Mammary epithelial cell (primary cell): ENCODE data around the gene TRIM47.

Experiments used
- EZH2 ChIP-seq: IDR thresholded peaks from 2 replicates; pipeline ENCODE4 v1.6.1; 2012; ENCODE audit warnings: low read length, inconsistent platforms, borderline replicate concordance
- TF ChIP-seq, protein P1 (sequence below), 2 donors: IDR thresholded peaks in 1 of 2; conservative IDR thresholded peaks in 1 of 2; 2 replicates each; pipeline ENCODE4 v1.5.1; 2011 to 2012; ENCODE audit warnings: inconsistent platforms in 2 of 2, low read length in 2 of 2, mild to moderate bottlenecking in 2 of 2, control low read depth in 1 of 2, low read depth in 1 of 2; ENCODE audit not compliant: insufficient read depth in 1 of 2; ENCODE audit errors: extremely low read depth in 1 of 2

DNA sequence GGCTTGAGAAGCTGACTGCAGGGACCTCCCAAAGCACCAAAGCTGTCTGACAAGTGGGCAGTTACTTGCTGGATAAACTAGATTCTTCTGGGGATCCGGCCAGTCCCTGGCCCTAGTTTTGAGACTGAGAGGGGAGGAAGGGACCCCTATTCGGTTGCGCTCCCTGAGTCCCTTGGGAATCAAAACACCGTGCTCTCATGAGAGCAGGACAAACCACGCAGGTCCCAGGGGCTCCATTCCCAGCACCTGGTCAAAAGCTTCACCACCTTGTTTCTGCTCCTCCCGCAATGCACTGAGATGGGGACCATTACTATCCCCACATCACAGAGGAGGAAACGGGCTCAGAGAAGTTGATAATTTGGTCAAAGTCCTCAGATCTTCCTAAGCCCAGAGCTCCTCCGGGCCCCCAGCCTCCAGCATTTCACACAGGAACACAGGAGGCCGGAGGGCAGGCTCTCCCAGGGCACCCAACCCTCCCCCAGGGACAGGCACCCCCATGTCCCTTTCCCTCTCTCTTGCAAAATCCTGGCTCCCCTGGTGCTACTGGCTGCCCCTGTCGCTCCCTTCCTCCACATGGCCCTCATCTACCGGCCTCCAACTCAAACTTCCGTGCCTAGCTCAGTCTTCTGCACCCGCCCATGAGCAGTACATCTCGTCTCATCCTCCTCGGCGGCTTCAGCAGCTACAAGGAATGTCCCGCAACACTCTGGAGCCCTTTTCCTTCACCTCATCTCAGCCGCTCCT is 15.1 kb upstream of the TRIM47 start:
- TF ChIP-seq, protein P1, sequence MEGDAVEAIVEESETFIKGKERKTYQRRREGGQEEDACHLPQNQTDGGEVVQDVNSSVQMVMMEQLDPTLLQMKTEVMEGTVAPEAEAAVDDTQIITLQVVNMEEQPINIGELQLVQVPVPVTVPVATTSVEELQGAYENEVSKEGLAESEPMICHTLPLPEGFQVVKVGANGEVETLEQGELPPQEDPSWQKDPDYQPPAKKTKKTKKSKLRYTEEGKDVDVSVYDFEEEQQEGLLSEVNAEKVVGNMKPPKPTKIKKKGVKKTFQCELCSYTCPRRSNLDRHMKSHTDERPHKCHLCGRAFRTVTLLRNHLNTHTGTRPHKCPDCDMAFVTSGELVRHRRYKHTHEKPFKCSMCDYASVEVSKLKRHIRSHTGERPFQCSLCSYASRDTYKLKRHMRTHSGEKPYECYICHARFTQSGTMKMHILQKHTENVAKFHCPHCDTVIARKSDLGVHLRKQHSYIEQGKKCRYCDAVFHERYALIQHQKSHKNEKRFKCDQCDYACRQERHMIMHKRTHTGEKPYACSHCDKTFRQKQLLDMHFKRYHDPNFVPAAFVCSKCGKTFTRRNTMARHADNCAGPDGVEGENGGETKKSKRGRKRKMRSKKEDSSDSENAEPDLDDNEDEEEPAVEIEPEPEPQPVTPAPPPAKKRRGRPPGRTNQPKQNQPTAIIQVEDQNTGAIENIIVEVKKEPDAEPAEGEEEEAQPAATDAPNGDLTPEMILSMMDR (conservative IDR thresholded peaks at IDR 0.05 in 1 of 2, IDR thresholded peaks at IDR 0.05 in 1 of 2; ENCODE audit: extremely low read depth in 1 of 2, insufficient read depth in 1 of 2, low read depth in 1 of 2, low read length in 2 of 2), result no peak
- no peak for TF ChIP-seq EZH2
